CD4-positive, alpha-beta memory T cell (primary cell): ENCODE data around the gene USP6. TPM values are rescaled to one million over a fixed set of nuclear protein-coding genes. Genes with fewer than 3 reads are reported as not detected.
"Not testable (repeated sequence)": the region's sequence is repeated elsewhere in the genome, so short reads cannot be mapped to it uniquely, and the experiment has no call there.

Experiments used
- CTCF ChIA-PET: fragments of 350-600 bp; sonication (Branson Sonifier 250); formaldehyde crosslinking; loops from one replicate; lab custom pipeline; 2021; ENCODE audit warnings: inconsistent platforms; ENCODE audit not compliant: partially characterized antibody; lab: Charles Lee
- POLR2A ChIA-PET: fragments of 350-600 bp; sonication (Branson Sonifier 250); formaldehyde crosslinking; loops from one replicate; lab custom pipeline; 2021; ENCODE audit not compliant: partially characterized antibody; lab: Charles Lee
- DNase-seq, 5 donors: peaks; one replicate each; pipeline versions ENCODE4 v3.0.0 to v3.0.0-alpha.2; 2020 to 2022; ENCODE audit warnings: mixed read lengths in 1 of 5
- H3K27ac ChIP-seq: one replicate; pipeline ENCODE4 v1.7.0; 2013; ENCODE audit warnings: low read depth, low read length
- H3K27me3 ChIP-seq: 2 replicates; pipeline ENCODE4 v1.7.0; 2013; ENCODE audit warnings: mild to moderate bottlenecking, low read length, moderate library complexity; ENCODE audit not compliant: insufficient read depth
- H3K36me3 ChIP-seq: 2 replicates; pipeline ENCODE4 v1.7.0; 2013; ENCODE audit warnings: mild to moderate bottlenecking, low read length, moderate library complexity; ENCODE audit not compliant: insufficient read depth
- H3K4me1 ChIP-seq: 2 replicates; pipeline ENCODE4 v1.7.0; 2013; ENCODE audit warnings: mild to moderate bottlenecking, low read length, moderate library complexity; ENCODE audit not compliant: insufficient read depth
- H3K4me3 ChIP-seq, 2 donors: one replicate each; pipeline ENCODE4 v1.7.0; 2013; ENCODE audit warnings: low read length in 2 of 2, mild to moderate bottlenecking in 1 of 2
- H3K9me3 ChIP-seq, 2 donors: one replicate each; pipeline ENCODE4 v1.7.0; 2013; ENCODE audit warnings: low read length in 2 of 2, control low read depth in 1 of 2; ENCODE audit not compliant: control insufficient read depth in 1 of 2
- H3K27ac Mint-ChIP-seq, 7 donors: one replicate each; pipeline ENCODE4 v1.8.0; 2020 to 2021; ENCODE audit warnings: mixed read lengths in 7 of 7, mild to moderate bottlenecking in 6 of 7, inconsistent platforms in 3 of 7, moderate library complexity in 3 of 7
- H3K27me3 Mint-ChIP-seq, 2 donors: one replicate each; pipeline ENCODE4 v1.8.0; 2020 to 2021; ENCODE audit warnings: mixed read lengths in 2 of 2
- H3K36me3 Mint-ChIP-seq, 2 donors: one replicate each; pipeline ENCODE4 v1.8.0; 2020 to 2021; ENCODE audit warnings: mixed read lengths in 2 of 2, inconsistent platforms in 1 of 2, mild to moderate bottlenecking in 1 of 2
- H3K4me1 Mint-ChIP-seq, 4 donors: one replicate each; pipeline ENCODE4 v1.8.0; 2020 to 2021; ENCODE audit warnings: mixed read lengths in 4 of 4, mild to moderate bottlenecking in 1 of 4
- H3K4me3 Mint-ChIP-seq, 8 donors: one replicate each; pipeline ENCODE4 v1.8.0; 2020 to 2021; ENCODE audit warnings: mixed read lengths in 8 of 8, mild to moderate bottlenecking in 7 of 8, moderate library complexity in 6 of 8, inconsistent platforms in 3 of 8
- H3K9me3 Mint-ChIP-seq, 8 donors: one replicate each; pipeline ENCODE4 v1.8.0; 2020 to 2021; ENCODE audit warnings: mixed read lengths in 8 of 8, mild to moderate bottlenecking in 5 of 8, inconsistent platforms in 3 of 8, moderate library complexity in 1 of 8
- intact Hi-C: fragments of 100-400 bp; cut with micrococcal nuclease; formaldehyde crosslinking; loops from one replicate; pipeline ENCODE4 v1.15.1; 2023
- polyA plus RNA-seq, 2 donors: library from polyadenylated mRNA; unstranded; fragments of 300-500 nt; fragmentation: Illumina TruSeq; gene quantifications; one replicate each; pipeline ENCODE4 v1.2.3, GENCODE V29; 2021
- total RNA-seq, 2 experiments: library from RNA; stranded (reverse); gene quantifications; one replicate each; pipeline ENCODE4 v1.2.3, GENCODE V29; 2021

USP6 gene
- total and polyA plus RNA-seq, 4 experiments from 2014 or later: 0.02 to 0.14 (median 0.02) TPM; not detected in 1

DNA sequence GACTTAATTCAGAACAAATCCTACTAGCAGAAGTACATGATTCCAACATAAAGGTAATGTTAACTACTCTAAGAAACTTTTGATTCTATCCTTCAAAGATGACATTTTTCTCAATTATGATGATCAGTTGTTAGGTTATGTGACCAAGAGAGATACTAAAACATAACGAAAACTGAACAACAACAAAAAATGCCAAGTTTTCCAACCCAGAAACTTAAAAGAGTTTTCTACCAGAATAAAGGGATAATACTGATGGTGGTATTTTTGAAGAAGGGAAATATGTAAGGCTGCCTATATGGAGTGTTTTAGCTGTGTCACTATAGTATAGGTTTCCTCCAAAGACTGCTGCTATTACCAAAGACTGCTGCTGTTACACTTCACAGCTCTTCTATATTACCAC lies 30.3 kb downstream of the USP6 start:
- H3K36me3 Mint-ChIP-seq, H3K4me1 Mint-ChIP-seq, H3K27me3 ChIP-seq, CTCF ChIA-PET, H3K27ac Mint-ChIP-seq, intact Hi-C loops, H3K36me3 ChIP-seq, POLR2A ChIA-PET, H3K4me1 ChIP-seq, DNase-seq, H3K9me3 ChIP-seq, H3K4me3 ChIP-seq, H3K4me3 Mint-ChIP-seq, H3K27ac ChIP-seq, H3K9me3 Mint-ChIP-seq: not testable (repeated sequence)
- H3K27me3 Mint-ChIP-seq: peaks cover 7 to 11% of the 10 kb centered on the region in 2 donors

GRCh38 chr17:5160702-5161101 lies 44.9 kb downstream of the USP6 start:
- H3K27me3 ChIP-seq, H3K4me1 ChIP-seq, intact Hi-C loops, CTCF ChIA-PET, H3K4me1 Mint-ChIP-seq, H3K4me3 Mint-ChIP-seq, H3K27ac Mint-ChIP-seq, H3K9me3 Mint-ChIP-seq, H3K27ac ChIP-seq, DNase-seq, H3K36me3 ChIP-seq, H3K36me3 Mint-ChIP-seq, H3K9me3 ChIP-seq, POLR2A ChIA-PET, H3K4me3 ChIP-seq: not testable (repeated sequence)
- peaks cover 13 to 18% of the 10 kb centered on the region in 2 donors for H3K27me3 Mint-ChIP-seq

- H3K4me1 Mint-ChIP-seq, H3K27ac ChIP-seq, H3K9me3 ChIP-seq, DNase-seq, CTCF ChIA-PET, POLR2A ChIA-PET, H3K4me3 ChIP-seq, H3K4me1 ChIP-seq, H3K27me3 ChIP-seq, H3K9me3 Mint-ChIP-seq, H3K4me3 Mint-ChIP-seq, H3K27ac Mint-ChIP-seq, H3K36me3 Mint-ChIP-seq, H3K36me3 ChIP-seq, intact Hi-C loops: not testable (repeated sequence)
- peaks cover 15 to 19% of the 10 kb centered on the region in 2 donors for H3K27me3 Mint-ChIP-seq
Measured at GRCh38 chr17:5161793-5162192, 46.0 kb downstream of the USP6 start.

- intact Hi-C loops: no loop called here
- Mint-ChIP-seq H3K27me3 (peaks cover 5 to 7% of the 10 kb centered on the region in 2 donors), H3K27ac (no peak overlapping the region), H3K4me1 (no peaks in the 10 kb centered on the region), H3K4me3 (no peak overlapping the region), H3K9me3 (no peaks in the 10 kb centered on the region), H3K36me3 (peaks cover 0 to 4% of the 10 kb centered on the region in 2 donors)
- no peak overlapping the region for H3K27ac ChIP-seq
- no peaks in the 10 kb centered on the region for H3K4me1 ChIP-seq
- no peaks in the 10 kb centered on the region for H3K27me3 ChIP-seq
- POLR2A ChIA-PET: no interaction called here
- H3K4me3 ChIP-seq: no peak overlapping the region
- DNase-seq: no peak
- H3K36me3 ChIP-seq: no peaks in the 10 kb centered on the region
- no peaks in the 10 kb centered on the region for H3K9me3 ChIP-seq
- CTCF ChIA-PET: no interaction called here
Measured at GRCh38 chr17:5164436-5164835, 48.6 kb downstream of the USP6 start.

DNA sequence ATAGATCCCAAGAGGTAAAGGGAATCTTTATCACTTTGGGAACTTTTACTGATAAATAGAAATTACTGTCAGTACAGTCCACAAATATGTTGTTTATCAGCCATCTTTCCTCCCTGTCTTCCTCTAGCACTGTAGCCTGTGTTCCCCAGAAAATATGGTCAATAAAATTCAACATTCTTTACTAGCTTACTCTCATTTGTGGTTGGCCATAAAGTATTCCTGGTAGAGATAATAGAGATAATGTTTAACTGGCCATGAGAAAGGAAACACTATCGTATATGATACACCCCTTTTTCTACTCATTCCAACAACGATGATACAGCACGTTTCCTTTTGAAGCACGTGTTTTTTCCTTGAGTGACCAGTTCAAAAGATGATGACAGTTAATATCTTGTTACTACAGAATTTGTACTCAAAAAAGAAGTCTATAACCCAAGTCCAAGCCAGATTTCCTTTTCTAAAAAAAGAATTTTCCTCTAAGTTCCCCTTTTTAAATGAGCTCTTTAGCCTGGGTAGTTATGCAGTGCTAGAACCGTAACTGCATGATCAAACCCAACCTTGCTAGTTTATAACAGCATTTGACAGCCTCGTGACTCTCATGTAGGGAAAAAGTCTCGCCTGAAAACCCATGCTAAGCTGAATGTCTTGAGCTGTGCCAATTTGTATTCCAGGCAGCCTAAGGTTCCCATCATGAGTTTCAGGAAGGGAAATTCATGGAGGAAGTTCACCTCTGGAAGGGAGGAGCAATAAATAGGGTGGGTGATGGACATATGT lies 50.1 kb downstream of the USP6 start:
- H3K27ac ChIP-seq, DNase-seq, H3K4me3 Mint-ChIP-seq, H3K4me1 ChIP-seq, H3K36me3 ChIP-seq, H3K27me3 ChIP-seq, H3K9me3 Mint-ChIP-seq, H3K36me3 Mint-ChIP-seq, CTCF ChIA-PET, H3K4me1 Mint-ChIP-seq, H3K27ac Mint-ChIP-seq, H3K27me3 Mint-ChIP-seq, H3K4me3 ChIP-seq, intact Hi-C loops, H3K9me3 ChIP-seq, POLR2A ChIA-PET: not testable (repeated sequence)

- H3K27me3 ChIP-seq, POLR2A ChIA-PET, H3K4me1 ChIP-seq, H3K27me3 Mint-ChIP-seq, H3K4me3 ChIP-seq, CTCF ChIA-PET, H3K4me3 Mint-ChIP-seq, H3K36me3 ChIP-seq, H3K27ac ChIP-seq, H3K4me1 Mint-ChIP-seq, DNase-seq, H3K27ac Mint-ChIP-seq, intact Hi-C loops: not testable (repeated sequence)
- peaks cover 0 to 82% (median 57%) of the 10 kb centered on the region in 8 donors for H3K9me3 Mint-ChIP-seq
- H3K9me3 ChIP-seq: peaks cover 3 to 20% of the 10 kb centered on the region in 2 donors
- H3K36me3 Mint-ChIP-seq: peaks cover 20 to 26% of the 10 kb centered on the region in 2 donors
Measured at GRCh38 chr17:5175027-5175426, 59.2 kb downstream of the USP6 start.

DNA sequence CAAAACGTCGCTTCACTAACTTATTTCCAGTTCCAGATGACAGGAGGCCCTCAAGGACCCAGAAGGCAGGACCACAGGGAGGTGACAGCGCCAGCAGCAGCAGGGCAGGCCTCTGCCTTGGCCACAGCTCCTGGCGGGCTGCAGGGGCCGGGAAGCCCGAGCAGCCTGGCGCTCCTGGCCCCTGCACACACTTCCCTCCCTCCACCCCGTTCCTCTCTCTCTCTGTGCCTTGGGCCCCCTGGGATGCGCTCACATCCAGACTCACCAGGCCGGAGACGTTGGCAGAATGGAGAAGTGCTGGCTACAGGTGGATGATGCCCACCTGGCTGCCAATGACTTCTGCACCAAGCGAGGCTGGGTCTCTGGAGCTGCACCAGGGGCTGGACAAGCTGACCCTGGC lies 63.2 kb downstream of the USP6 start:
- peaks cover 0 to 1% (median 0%) of the 10 kb centered on the region in 4 donors for H3K4me1 Mint-ChIP-seq
- ChIA-PET CTCF (no interaction called here), POLR2A (no interaction called here)
- H3K27me3 Mint-ChIP-seq: no peaks in the 10 kb centered on the region
- no peaks in the 10 kb centered on the region for H3K27me3 ChIP-seq
- no peaks in the 10 kb centered on the region for H3K4me1 ChIP-seq
- peaks cover 35 to 39% of the 10 kb centered on the region in 2 donors for H3K36me3 Mint-ChIP-seq
- no peak overlapping the region for H3K4me3 ChIP-seq
- no peak overlapping the region for H3K27ac Mint-ChIP-seq
- no peak overlapping the region for H3K27ac ChIP-seq
- peaks cover 0 to 98% (median 80%) of the 10 kb centered on the region in 8 donors for H3K9me3 Mint-ChIP-seq
- H3K36me3 ChIP-seq: no peaks in the 10 kb centered on the region
- no peak for DNase-seq
- H3K9me3 ChIP-seq: peaks cover 25 to 55% of the 10 kb centered on the region in 2 donors
- intact Hi-C loops: no loop called here
- H3K4me3 Mint-ChIP-seq: no peak overlapping the region
